KMS-11 (cell line): ENCODE results near the gene GREB1L.
A peak's percentile ranks its signal among the peaks of the same experiment; 100 is the strongest.

ENCODE experiments used
- H2AFZ ChIP-seq: fragments of 200-600 bp; sonication (generic); 2 replicates; pipeline ENCODE4 v1.6.1; 2016; ENCODE audit warnings: antibody characterized with exemption, mixed run types, low read depth
- H3K27ac ChIP-seq: fragments of 200-600 bp; sonication (generic); 2 replicates; pipeline ENCODE4 v1.6.1; 2016; ENCODE audit warnings: mild to moderate bottlenecking, mixed run types
- H3K27me3 ChIP-seq: fragments of 200-600 bp; sonication (generic); 2 replicates; pipeline ENCODE4 v1.6.1; 2017; ENCODE audit warnings: mild to moderate bottlenecking, low read depth, mixed run types, moderate library complexity; ENCODE audit not compliant: insufficient read depth
- H3K36me3 ChIP-seq: fragments of 200-600 bp; sonication (generic); 2 replicates; pipeline ENCODE4 v1.6.1; 2017; ENCODE audit warnings: mild to moderate bottlenecking, mixed run types; ENCODE audit not compliant: insufficient read depth
- H3K4me1 ChIP-seq: fragments of 200-600 bp; sonication (generic); 2 replicates; pipeline ENCODE4 v1.6.1; 2016; ENCODE audit warnings: mild to moderate bottlenecking, low read depth, mixed run types; ENCODE audit not compliant: poor library complexity, severe bottlenecking
- H3K4me2 ChIP-seq: fragments of 200-600 bp; sonication (generic); 2 replicates; pipeline ENCODE4 v1.7.0; 2016; ENCODE audit warnings: mild to moderate bottlenecking, mixed run types
- H3K4me3 ChIP-seq: fragments of 200-600 bp; sonication (generic); IDR thresholded peaks from 2 replicates; pipeline ENCODE4 v1.6.1; 2017; ENCODE audit warnings: low read depth, low read length, mixed read lengths; ENCODE audit not compliant: insufficient read depth
- H3K79me2 ChIP-seq: fragments of 200-600 bp; sonication (generic); 2 replicates; pipeline ENCODE4 v1.6.1; 2016; ENCODE audit warnings: low read depth, mixed run types; ENCODE audit not compliant: insufficient read depth
- H3K9ac ChIP-seq: fragments of 200-600 bp; sonication (generic); 2 replicates; pipeline ENCODE4 v1.6.1; 2016; ENCODE audit warnings: mild to moderate bottlenecking, mixed run types
- H4K20me1 ChIP-seq: fragments of 200-600 bp; sonication (generic); 2 replicates; pipeline ENCODE4 v1.6.1; 2016; ENCODE audit warnings: mild to moderate bottlenecking, mixed run types; ENCODE audit not compliant: insufficient read depth
- CTCF ChIP-seq: fragments of 200-600 bp; sonication (generic); conservative IDR thresholded peaks from 2 replicates; pipeline ENCODE4 v1.6.1; 2017; ENCODE audit warnings: low read depth, mild to moderate bottlenecking, antibody characterized with exemption, low read length, moderate library complexity, mixed read lengths

The GREB1L gene

GRCh38 chr18:21444465-21445212 lies 202.6 kb downstream of the GREB1L start:
- H3K36me3 ChIP-seq = no peaks in the 10 kb centered on the region
- H3K4me3 ChIP-seq = no peak overlapping the region
- H3K27me3 ChIP-seq = no peaks in the 10 kb centered on the region
- TF ChIP-seq CTCF = peak; percentile 84
- peaks cover 15% of the 10 kb centered on the region for H3K4me1 ChIP-seq
- no peaks in the 10 kb centered on the region for H3K79me2 ChIP-seq
- H2AFZ ChIP-seq = no peak overlapping the region
- no peak overlapping the region for H3K4me2 ChIP-seq
- no peak overlapping the region for H3K27ac ChIP-seq
- no peak overlapping the region for H3K9ac ChIP-seq
- H4K20me1 ChIP-seq = no peaks in the 10 kb centered on the region

- H3K27me3 ChIP-seq = no peaks in the 10 kb centered on the region
- H3K36me3 ChIP-seq = no peaks in the 10 kb centered on the region
- H3K27ac ChIP-seq = no peak overlapping the region
- no peak overlapping the region for H3K9ac ChIP-seq
- no peak overlapping the region; the same call in 1 of the 2 replicates for H3K4me2 ChIP-seq
- H2AFZ ChIP-seq = no peak overlapping the region
- H4K20me1 ChIP-seq = no peaks in the 10 kb centered on the region
- no peak overlapping the region for H3K4me3 ChIP-seq
- peaks cover 10% of the 10 kb centered on the region for H3K4me1 ChIP-seq
- no peak for TF ChIP-seq CTCF
- H3K79me2 ChIP-seq = no peaks in the 10 kb centered on the region
These were observed 206.3 kb downstream of the GREB1L start for GRCh38 chr18:21448299-21448698.

- Histone ChIP-seq H3K9ac (no peak overlapping the region), H2AFZ (no peak overlapping the region), H3K27ac (no peak overlapping the region), H3K4me3 (no peak overlapping the region), H3K36me3 (no peaks in the 10 kb centered on the region), H4K20me1 (no peaks in the 10 kb centered on the region), H3K4me2 (no peak overlapping the region), H3K4me1 (peaks cover 10% of the 10 kb centered on the region), H3K27me3 (no peaks in the 10 kb centered on the region), H3K79me2 (no peaks in the 10 kb centered on the region)
- no peak for TF ChIP-seq CTCF
These were observed 207.6 kb downstream of the GREB1L start for GRCh38 chr18:21449367-21450290.

GRCh38 chr18:21450503-21450902 lies 208.5 kb downstream of the GREB1L start:
- Histone ChIP-seq H3K79me2 (no peaks in the 10 kb centered on the region), H3K27me3 (no peaks in the 10 kb centered on the region), H3K27ac (no peak overlapping the region), H3K36me3 (no peaks in the 10 kb centered on the region), H2AFZ (no peak overlapping the region), H3K4me3 (no peak overlapping the region), H3K9ac (no peak overlapping the region), H3K4me1 (peaks cover 10% of the 10 kb centered on the region), H4K20me1 (no peaks in the 10 kb centered on the region), H3K4me2 (no peak overlapping the region)
- no peak for TF ChIP-seq CTCF
